NCI-H1105 (cell line): ENCODE results near the gene NLRP8.
"Not testable (repeated sequence)": the region's sequence is repeated elsewhere in the genome, so short reads cannot be mapped to it uniquely, and the experiment has no call there.

Experiments
- DNase-seq: peaks from one replicate; lab custom pipeline; 2025; lab: John Stamatoyannopoulos, UW

The NLRP8 gene

DNA sequence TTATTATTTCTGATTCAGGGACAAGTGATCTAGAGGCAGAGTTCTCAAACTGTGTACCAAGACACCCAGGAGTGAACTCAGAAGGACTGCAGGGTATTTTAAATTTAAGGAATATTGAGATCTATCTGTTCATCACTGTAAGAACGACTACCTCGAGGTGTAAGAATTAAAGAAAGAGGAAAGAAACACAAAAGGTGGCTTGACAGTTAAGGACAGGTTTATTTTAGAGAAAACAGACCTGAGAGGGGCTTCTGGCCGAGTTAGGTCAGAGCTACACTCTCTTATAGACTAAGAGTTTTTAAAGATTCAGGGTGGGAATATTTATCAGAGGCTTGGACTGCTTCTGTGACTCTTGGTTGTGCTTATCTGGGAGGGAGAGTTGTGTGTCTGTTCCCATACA lies 26.4 kb downstream of the NLRP8 start:
- no peak for DNase-seq

DNA sequence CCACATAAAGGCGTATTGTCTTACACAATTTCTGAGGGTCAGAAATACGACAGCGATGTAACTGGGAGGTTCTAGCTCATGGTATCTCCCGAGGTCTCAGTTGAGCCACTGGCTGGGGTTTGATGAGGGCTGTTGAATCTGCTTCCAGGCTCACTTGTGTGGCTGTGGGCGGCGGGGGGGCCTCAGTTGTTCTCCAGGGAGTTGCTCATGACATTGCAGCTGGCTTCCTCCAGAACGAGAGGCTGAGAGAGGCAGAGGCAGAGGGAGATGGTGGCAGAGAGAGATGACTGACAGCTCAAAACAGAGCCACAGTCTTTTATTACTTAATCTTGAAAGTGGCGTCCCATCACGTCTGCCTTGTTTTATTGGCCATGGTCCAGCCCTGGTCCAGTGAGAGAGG lies 32.8 kb downstream of the NLRP8 start:
- DNase-seq: no peak

DNA sequence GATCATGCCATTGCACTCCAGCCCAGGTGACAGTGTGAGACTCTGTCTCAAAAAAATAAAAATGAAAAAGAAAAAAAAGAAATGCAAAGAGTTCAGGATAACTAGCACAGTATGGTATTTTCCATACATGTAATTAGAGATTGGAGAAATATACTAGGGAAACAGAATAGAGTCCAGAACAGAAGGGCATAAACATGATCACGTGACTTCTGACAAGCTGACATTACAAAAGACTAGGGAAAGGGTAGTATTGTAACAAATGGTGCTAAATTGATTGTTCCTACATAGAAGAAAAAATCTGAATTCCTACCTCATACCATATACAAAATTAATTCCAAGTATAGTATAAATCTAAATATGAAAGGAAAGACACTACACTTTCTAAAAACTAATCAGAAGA lies 37.6 kb downstream of the NLRP8 start:
- no peak for DNase-seq

DNA sequence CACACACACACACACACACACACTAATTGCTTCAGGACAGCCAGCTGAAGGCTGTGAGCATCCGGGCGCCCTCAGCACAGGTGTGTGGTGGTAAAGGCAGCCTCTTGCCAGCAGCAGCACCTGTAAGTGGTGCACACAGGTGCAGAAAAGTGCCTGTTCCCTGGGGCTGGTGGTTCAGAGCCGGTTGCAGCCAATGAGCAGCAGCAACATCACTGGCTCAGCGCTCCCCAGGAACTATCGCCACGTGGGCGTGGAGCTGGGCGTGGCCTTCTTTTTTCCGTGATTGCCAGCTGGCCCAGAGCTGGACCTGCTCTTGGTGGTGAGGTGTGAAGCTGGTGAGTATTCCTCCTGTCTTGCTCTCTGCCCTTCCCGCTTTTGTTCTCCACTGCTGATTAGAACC lies 38.9 kb downstream of the NLRP8 start, which contains the start of gene NLRP5:
Gene NLRP5, plus strand, starts transcription at position 289 of the 400 bp plus-strand sequence.
- no peak for DNase-seq

DNA sequence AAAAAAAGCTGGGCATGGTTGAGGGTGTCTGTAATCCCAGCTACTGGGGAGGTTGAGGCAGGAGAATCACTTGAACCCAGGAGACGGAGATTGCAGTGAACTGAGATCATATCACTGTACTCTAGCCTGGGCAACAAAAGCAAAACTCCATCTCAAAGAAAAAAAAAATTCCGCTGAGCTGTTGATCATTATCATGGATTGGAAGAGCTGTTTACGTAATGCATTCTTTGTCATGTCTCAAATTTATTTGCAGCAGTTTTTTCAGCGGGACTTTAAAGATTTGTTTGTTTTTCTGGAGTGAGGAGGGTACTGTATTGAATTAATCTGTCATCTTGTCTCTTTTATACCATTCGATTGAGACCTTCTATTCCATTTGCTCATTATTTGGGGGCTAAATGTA lies 43.2 kb downstream of the NLRP8 start:
- DNase-seq: no peak

DNA sequence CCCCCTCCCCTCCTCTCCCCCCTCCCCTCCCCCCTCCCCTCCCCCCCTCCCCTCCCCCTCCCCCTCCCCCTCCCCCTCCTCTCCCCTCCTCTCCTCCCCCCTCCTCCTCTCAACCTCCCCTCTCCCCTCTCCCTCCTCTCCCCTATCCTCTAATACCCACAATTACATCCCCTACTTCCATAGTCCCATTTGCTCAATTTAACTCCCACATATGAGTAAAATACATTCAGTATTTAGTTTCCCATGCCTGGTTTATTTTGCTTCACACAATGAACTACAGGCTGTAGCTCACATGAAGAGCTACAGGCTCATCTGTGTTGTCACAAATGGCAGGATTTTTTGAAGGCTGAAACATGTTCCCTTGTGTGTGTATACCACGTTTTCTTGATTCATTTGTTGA lies 45.9 kb downstream of the NLRP8 start:
- DNase-seq: no peak

DNA sequence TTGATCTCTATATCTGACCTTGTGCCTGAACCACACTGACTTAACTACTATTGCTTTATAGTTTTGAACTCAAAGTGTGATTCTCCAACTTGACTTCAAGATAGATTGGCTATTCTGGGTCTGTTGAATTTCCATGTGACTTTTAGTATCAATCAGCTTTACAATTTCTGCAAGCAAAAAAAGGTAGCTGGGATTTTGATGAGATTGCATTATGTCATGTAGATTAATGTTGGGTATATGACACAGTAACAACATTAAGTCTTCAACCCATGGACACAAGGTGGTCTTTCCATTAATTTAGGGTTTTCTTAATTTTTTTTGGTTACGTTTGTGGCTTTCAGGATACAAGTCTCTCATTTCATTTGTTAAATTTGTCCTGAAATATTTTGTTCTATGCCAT lies 67.1 kb downstream of the NLRP8 start:
- no peak for DNase-seq

DNA sequence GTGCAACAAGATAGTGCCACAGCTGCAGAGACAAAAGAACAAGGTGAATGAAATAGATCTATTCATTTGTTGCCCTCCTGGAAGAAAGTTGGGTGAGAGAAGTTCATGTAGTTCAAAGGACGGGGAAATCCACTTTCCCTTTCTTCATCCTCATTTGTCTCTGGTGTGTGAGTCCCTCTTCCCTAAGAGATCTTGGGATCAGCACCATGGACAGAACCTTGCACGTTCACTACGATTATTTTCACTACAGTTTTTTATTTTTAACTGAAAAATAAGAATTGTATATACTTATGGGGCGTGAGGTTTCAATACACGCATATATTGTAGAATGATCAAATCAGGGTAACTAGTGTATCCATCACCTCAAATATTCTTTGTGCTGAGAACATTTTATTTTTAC lies 68.1 kb downstream of the NLRP8 start:
- no peak for DNase-seq

DNA sequence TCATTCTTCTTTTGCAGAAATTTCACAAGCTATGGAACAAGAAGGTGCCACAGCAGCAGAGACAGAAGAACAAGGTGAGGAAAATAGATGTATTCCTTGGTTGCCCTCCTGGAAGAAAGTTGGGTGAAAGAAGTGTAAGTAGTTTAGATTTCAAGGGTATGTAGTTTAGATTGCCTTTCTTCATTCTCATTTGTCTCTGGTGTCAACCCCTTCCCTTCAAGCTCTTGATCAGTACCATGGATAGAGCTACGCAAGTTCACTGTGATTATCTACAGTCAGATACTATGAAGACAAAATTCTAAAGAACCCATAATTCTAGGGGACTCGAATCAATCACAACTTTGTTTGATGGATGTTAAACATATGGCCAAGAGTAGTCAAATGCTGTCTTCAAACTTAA lies 71.7 kb downstream of the NLRP8 start:
- DNase-seq: not testable (repeated sequence)

DNA sequence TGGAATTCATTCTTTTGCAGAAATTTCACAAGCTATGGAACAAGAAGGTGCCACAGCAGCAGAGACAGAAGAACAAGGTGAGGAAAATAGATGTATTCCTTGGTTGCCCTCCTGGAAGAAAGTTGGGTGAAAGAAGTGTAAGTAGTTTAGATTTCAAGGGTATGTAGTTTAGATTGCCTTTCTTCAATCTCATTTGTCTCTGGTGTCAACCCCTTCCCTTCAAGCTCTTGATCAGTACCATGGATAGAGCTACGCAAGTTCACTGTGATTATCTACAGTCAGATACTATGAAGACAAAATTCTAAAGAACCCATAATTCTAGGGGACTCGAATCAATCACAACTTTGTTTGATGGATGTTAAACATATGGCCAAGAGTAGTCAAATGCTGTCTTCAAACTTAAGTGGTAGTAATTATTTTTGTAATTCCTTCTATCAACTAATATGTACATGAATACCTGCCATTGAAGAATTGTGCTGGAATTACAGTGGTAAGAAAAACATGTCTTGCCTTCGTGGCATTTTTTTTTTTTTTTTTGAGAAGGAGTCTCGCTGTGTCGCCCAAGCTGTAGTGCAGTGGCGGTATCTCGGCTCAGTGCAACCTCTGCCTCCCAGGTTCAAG lies 72.8 kb downstream of the NLRP8 start:
- DNase-seq: not testable (repeated sequence)

DNA sequence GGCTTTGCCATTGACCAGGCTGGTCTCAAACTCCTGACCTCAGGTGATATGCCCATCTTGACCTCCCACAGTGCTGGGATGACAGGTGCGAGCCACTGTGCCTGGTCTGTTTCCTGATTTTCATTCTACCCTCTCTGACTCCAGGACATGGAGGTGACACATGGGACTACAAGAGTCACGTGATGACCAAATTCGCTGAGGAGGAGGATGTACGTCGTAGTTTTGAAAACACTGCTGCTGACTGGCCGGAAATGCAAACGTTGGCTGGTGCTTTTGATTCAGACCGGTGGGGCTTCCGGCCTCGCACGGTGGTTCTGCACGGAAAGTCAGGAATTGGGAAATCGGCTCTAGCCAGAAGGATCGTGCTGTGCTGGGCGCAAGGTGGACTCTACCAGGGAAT lies 79.1 kb downstream of the NLRP8 start:
- DNase-seq: no peak
